PFSK-1 (cell line): ENCODE data around the gene C1QB.
A peak's percentile ranks its signal among the peaks of the same experiment; 100 is the strongest.

Source experiments
- POLR2AphosphoS5 ChIP-seq: IDR thresholded peaks from 2 replicates; pipeline ENCODE4 v1.6.1; 2012; ENCODE audit warnings: low read depth, mild to moderate bottlenecking, control low read depth, low read length, moderate library complexity
- REST ChIP-seq, 2 experiments: IDR thresholded peaks; 2 replicates each; pipeline versions ENCODE4 v1.6.1 to v1.8.0; 2011 to 2012; ENCODE audit warnings: low read depth in 2 of 2, low read length in 2 of 2, control low read depth in 1 of 2, inconsistent platforms in 1 of 2, mild to moderate bottlenecking in 1 of 2, moderate library complexity in 1 of 2; ENCODE audit not compliant: insufficient read depth in 1 of 2
- SIN3A ChIP-seq: IDR thresholded peaks from 2 replicates; pipeline ENCODE4 v1.6.1; 2012; ENCODE audit warnings: mild to moderate bottlenecking, low read length, moderate library complexity, borderline replicate concordance; ENCODE audit not compliant: insufficient read depth

GRCh38 chr1:22641906-22642636 lies 11.0 kb upstream of the C1QB start:
- no peak for TF ChIP-seq POLR2AphosphoS5
- no peak for TF ChIP-seq SIN3A
- 0 out of 4 replicates have a peak, but pooled peaks of 1 of the 2 experiments have one; percentile 20 for TF ChIP-seq REST (IDR thresholded peaks at IDR 0.05; ENCODE audit: insufficient read depth in 1 of 2, low read depth in 2 of 2, low read length in 2 of 2)
